GM10266 (cell line): ENCODE measurements around the gene LYL1.

ENCODE experiments used
- DNase-seq: peaks from one replicate; pipeline ENCODE4 v3.0.0; 2012; ENCODE audit errors: extremely low spot score
- TF ChIP-seq, protein P1 (sequence below): IDR thresholded peaks from 2 replicates; pipeline ENCODE4 v1.5.1; 2012; ENCODE audit warnings: mild to moderate bottlenecking, low read depth; ENCODE audit not compliant: control insufficient read depth, insufficient read depth; ENCODE audit errors: missing control alignments

Gene LYL1

DNA sequence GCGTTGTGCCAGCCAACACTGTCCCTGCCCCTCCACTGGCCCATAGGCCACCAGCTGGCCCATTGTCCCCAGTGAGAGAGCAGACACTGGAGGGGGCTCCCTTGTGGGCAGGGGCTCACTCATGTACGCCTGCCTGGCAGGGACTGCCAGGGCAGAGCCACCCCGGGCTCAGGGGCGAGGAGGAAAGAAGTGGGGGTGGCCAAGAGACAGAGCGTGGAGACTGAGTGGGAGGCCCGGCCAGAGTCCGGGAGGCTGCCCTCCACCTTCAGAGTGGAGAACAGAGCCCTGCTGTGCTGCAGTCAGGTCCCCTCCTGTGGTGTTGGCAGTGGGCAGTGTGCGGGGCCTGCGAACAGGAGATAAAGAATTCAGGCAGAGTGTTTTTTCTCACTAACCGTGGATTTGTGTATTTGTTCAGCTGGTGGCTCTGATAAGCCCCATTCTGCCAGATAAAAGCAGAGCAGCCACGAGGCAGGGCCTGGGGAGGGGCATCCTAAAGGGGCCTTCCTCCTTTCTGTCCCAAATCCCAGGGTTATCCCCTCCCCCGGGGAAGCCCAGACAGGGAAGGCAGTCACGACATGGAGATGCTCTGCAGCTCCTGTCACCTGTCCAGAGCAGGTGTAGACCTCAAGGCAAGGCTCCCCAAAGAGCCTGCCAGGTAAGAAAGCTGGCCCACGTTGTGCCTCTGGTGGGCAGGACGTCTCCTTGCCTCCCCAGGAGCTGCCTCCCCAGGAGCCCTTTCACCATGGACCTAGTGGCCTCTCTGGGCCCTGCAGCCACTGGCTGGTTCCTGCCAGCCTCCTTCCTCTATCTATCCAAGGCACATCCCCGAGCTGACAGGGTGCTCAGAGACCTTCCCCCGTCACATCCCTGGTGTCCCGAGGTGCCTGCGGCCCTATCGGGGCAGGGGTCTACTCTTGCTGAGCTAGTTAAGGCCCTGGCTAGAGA lies 33.0 kb downstream of the LYL1 start:
- TF ChIP-seq, protein P1, sequence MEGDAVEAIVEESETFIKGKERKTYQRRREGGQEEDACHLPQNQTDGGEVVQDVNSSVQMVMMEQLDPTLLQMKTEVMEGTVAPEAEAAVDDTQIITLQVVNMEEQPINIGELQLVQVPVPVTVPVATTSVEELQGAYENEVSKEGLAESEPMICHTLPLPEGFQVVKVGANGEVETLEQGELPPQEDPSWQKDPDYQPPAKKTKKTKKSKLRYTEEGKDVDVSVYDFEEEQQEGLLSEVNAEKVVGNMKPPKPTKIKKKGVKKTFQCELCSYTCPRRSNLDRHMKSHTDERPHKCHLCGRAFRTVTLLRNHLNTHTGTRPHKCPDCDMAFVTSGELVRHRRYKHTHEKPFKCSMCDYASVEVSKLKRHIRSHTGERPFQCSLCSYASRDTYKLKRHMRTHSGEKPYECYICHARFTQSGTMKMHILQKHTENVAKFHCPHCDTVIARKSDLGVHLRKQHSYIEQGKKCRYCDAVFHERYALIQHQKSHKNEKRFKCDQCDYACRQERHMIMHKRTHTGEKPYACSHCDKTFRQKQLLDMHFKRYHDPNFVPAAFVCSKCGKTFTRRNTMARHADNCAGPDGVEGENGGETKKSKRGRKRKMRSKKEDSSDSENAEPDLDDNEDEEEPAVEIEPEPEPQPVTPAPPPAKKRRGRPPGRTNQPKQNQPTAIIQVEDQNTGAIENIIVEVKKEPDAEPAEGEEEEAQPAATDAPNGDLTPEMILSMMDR: no peak
- DNase-seq: no peak

- TF ChIP-seq, protein P1: no peak
- no peak for DNase-seq
These were observed 34.4 kb downstream of the LYL1 start for GRCh38 chr19:13068085-13068846.

DNA sequence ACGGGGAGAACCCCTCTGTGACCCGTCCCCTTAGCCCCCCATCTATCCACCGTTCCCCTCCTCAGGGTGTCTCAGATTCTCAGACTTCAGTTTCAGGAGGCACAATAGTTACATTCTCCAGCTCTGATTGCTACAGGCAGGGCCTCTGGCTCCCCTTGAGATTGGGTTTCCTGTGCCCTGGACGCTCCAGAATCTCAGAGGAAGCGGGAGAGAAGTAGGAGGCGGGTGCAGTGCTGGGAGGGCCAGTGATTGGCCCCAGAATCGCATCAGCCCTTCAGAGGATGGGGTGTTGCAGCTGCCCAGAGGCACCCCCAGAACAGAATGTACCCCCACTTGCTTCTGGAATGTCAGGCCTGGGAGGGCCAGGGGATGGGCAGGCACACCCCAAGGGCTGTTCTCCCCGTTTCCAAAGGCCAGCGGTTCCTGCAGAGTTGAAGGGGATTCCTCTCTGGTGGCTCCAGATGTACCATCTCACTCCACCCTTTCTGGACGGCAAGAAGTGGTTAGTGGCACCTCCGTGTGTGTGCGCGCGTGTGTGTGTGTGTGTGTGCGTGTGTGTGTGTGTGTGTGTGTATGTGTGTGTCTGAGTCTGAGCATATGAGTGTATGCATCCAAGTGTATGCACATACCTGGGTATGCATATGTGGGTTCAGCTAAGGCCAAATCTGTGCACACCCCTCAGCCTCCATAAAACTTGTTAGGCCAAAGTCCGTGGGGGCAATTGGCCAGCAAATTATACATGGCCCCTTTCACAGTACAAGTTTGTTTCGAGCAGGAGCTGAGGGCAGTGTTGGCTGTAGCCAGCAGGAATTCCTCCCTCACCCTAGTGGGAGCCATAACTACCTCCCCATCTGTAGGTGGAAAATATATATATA lies 35.5 kb downstream of the LYL1 start:
- TF ChIP-seq, protein P1: no peak
- no peak for DNase-seq

DNA sequence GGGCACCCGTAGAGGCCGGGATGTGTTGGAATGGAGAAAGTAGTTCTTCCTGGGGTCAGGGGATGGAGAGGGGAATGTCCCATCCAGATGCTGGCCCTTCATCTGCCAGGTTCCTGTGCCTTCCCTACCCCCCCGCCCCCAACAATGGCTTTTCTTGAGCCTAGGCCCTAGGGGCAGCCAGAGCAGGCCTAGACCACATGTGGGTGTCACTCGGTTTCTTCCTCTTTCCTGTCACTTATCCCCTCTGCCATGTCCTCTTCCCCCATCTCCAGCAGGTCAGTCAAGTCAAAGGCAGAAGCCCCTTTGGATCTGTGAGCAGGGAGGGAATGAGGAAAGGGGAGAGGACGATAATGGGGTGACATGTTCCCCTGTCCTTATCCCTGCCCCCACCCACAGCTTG lies 36.4 kb downstream of the LYL1 start:
- TF ChIP-seq, protein P1: no peak
- DNase-seq: no peak

GRCh38 chr19:13064092-13064489 lies 38.6 kb downstream of the LYL1 start:
- DNase-seq: no peak
- TF ChIP-seq, protein P1: no peak

DNA sequence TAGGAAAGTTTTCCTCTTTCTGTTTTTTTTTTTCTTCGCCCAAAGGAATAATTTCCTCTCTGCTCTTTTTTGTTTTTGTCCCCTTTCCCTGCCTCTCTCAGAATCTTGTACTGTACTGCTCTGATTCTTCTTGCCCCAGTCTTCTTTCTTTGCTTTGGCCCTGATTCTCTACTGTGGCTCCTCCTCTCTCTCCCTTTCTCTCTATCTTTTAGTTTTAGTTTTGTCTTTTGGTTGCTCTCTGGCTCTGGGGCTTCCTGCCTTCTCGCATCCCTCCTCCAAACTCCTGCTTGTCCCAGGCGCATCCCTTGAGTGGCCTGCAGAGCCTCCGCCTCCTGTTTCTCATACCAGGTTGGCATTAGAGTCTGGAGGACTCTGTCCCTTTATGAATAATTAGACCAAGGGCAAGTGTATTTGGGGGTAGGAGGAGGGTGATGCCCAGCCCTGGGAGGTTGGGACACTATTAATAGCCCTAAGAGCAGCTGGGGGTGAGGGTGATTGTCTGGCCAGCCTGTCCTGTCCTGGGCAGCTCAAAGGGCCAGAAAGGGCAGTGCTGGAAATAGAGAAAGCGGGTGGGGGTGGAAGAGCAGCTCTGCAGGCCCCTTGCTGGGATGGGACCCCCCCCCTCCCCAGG lies 39.1 kb downstream of the LYL1 start:
- TF ChIP-seq, protein P1: no peak
- no peak for DNase-seq
